Fibroblast of skin of left biceps (primary cell): ENCODE measurements around the gene FREY1.

Source experiments
- DNase-seq, 2 experiments: peaks; one replicate each; pipeline ENCODE4 v3.0.0-alpha.2; 2013; ENCODE audit warnings: low read depth in 2 of 2

The FREY1 gene

GRCh38 chr11:45894555-45895247, 12.4 kb downstream of the FREY1 start:
- no peak for DNase-seq

GRCh38 chr11:45892856-45893255, 14.2 kb downstream of the FREY1 start:
- no peak for DNase-seq

- no peak for DNase-seq
These were observed 16.1 kb downstream of the FREY1 start for GRCh38 chr11:45890886-45891550.

- DNase-seq: no peak
These were observed 17.1 kb downstream of the FREY1 start for GRCh38 chr11:45889966-45890365.

- no peak for DNase-seq
These were observed 17.5 kb downstream of the FREY1 start for GRCh38 chr11:45889555-45889954.

- DNase-seq: no peak
These were observed 19.5 kb downstream of the FREY1 start for GRCh38 chr11:45887587-45887986.

GRCh38 chr11:45886816-45887520, 20.1 kb downstream of the FREY1 start:
- DNase-seq: no peak

- no peak for DNase-seq
These were observed 20.9 kb downstream of the FREY1 start for GRCh38 chr11:45885921-45886721.

GRCh38 chr11:45885274-45885920, 21.7 kb downstream of the FREY1 start, which contains the start of gene MAPK8IP1:
TSS of gene MAPK8IP1 (plus strand) at chr11:45885651. CDS start at chr11:45885821, 170 bp downstream.
- no peak for DNase-seq

- DNase-seq: no peak
These were observed 22.4 kb downstream of the FREY1 start for GRCh38 chr11:45884596-45885185.

GRCh38 chr11:45881708-45882368, 25.2 kb downstream of the FREY1 start:
- DNase-seq: no peak

GRCh38 chr11:45880772-45881570, 26.1 kb downstream of the FREY1 start:
- DNase-seq: no peak

- DNase-seq: no peak
These were observed 27.0 kb downstream of the FREY1 start for GRCh38 chr11:45879803-45880686.

GRCh38 chr11:45877845-45878244, 29.2 kb downstream of the FREY1 start:
- no peak for DNase-seq

GRCh38 chr11:45877221-45877620, 29.9 kb downstream of the FREY1 start:
- DNase-seq: no peak

GRCh38 chr11:45876401-45876800, 30.7 kb downstream of the FREY1 start:
- no peak for DNase-seq

GRCh38 chr11:45872651-45873356, 34.3 kb downstream of the FREY1 start:
- DNase-seq: peak; percentile 21 to 24

GRCh38 chr11:45871638-45872037, 35.4 kb downstream of the FREY1 start:
- DNase-seq: no peak
